Esophagus squamous epithelium (tissue), 4 donors: ENCODE results near the gene BLOC1S3.

Experiments used
- CTCF ChIP-seq, 6 experiments: fragments of 450-650 bp in 4 of 6; fragments of 200-600 bp in 2 of 6; sonication (generic) in 2 of 6; IDR thresholded peaks; one replicate each; pipeline ENCODE4 v1.5.1; 2016 to 2019; ENCODE audit warnings: antibody characterized with exemption in 6 of 6, mild to moderate bottlenecking in 4 of 6, moderate library complexity in 4 of 6
- POLR2A ChIP-seq, 4 donors: fragments of 450-650 bp; IDR thresholded peaks; one replicate each; pipeline ENCODE4 v1.6.1; 2017; ENCODE audit warnings: antibody characterized with exemption in 4 of 4, mild to moderate bottlenecking in 4 of 4, moderate library complexity in 3 of 4

- TF ChIP-seq CTCF (IDR thresholded peaks at IDR 0.05): no peak
- peak in 3 of 4 donors; percentile 64 to 79 (median 71) for TF ChIP-seq POLR2A (IDR thresholded peaks at IDR 0.05)
Measured at GRCh38 chr19:45177817-45178261, 745 bp upstream of the BLOC1S3 start, which contains the start of gene TRAPPC6A.
